GM21515 (cell line): ENCODE data around the gene CD81.

Experiments
- ATAC-seq: cut with Tn5 transposase; IDR thresholded peaks from one replicate; pipeline ENCODE4 v1.9.1; 2021; ENCODE audit not compliant: unreplicated experiment

CD81 gene

GRCh38 chr11:2388431-2389376 lies 11.6 kb downstream of the CD81 start:
- ATAC-seq = no peak

- ATAC-seq = no peak
Measured at GRCh38 chr11:2389377-2390026, 12.4 kb downstream of the CD81 start.

- no peak for ATAC-seq
Measured at GRCh38 chr11:2390091-2390724, 13.1 kb downstream of the CD81 start.

GRCh38 chr11:2390725-2391151 lies 13.6 kb downstream of the CD81 start:
- ATAC-seq = no peak

- ATAC-seq = no peak
Measured at GRCh38 chr11:2391181-2391975, 14.3 kb downstream of the CD81 start.

GRCh38 chr11:2392241-2392959 lies 15.3 kb downstream of the CD81 start:
- no peak for ATAC-seq

- ATAC-seq = no peak
Measured at GRCh38 chr11:2393111-2393868, 16.2 kb downstream of the CD81 start.

GRCh38 chr11:2393941-2394817 lies 17.1 kb downstream of the CD81 start:
- no peak for ATAC-seq

- ATAC-seq = no peak
Measured at GRCh38 chr11:2394818-2395105, 17.7 kb downstream of the CD81 start.

GRCh38 chr11:2395211-2395730 lies 18.2 kb downstream of the CD81 start:
- ATAC-seq = no peak

- no peak for ATAC-seq
Measured at GRCh38 chr11:2395856-2396255, 18.7 kb downstream of the CD81 start.

GRCh38 chr11:2396471-2396870 lies 19.4 kb downstream of the CD81 start:
- ATAC-seq = no peak

- no peak for ATAC-seq
Measured at GRCh38 chr11:2397005-2397404, 19.9 kb downstream of the CD81 start.

GRCh38 chr11:2398664-2399355 lies 21.7 kb downstream of the CD81 start:
- ATAC-seq = no peak

GRCh38 chr11:2399488-2400068 lies 22.5 kb downstream of the CD81 start:
- peak; percentile 1 for ATAC-seq

- ATAC-seq = peak; percentile 75
Measured at GRCh38 chr11:2400069-2400761, 23.1 kb downstream of the CD81 start, which contains the start of gene TSSC4. TSS of gene TSSC4 (plus strand) at chr11:2400750. CDS start at chr11:2402634, 1,884 bp downstream.
